Lower leg skin (tissue), 4 donors: ENCODE results near the gene TESK1. TPM values are rescaled to one million over a fixed set of nuclear protein-coding genes. Genes with fewer than 3 reads are reported as not detected.
"Not testable (repeated sequence)": the region's sequence is repeated elsewhere in the genome, so short reads cannot be mapped to it uniquely, and the experiment has no call there.

Experiments
- DNase-seq, 2 donors: peaks; one replicate each; pipeline ENCODE4 v3.0.0-alpha.2; 2019; ENCODE audit warnings: low spot score in 2 of 2
- H3K4me3 ChIP-seq: fragments of 200-600 bp; sonication (generic); 2 replicates; pipeline ENCODE4 v1.5.1; 2017; ENCODE audit warnings: mild to moderate bottlenecking, low read depth; ENCODE audit not compliant: poor library complexity, severe bottlenecking
- POLR2A ChIP-seq, 2 donors: fragments of 450-650 bp; IDR thresholded peaks; one replicate each; pipeline ENCODE4 v1.6.1; 2016 to 2017; ENCODE audit warnings: antibody characterized with exemption in 2 of 2, mild to moderate bottlenecking in 1 of 2, moderate library complexity in 1 of 2
- WGBS, 2 donors: methylation state at CpG; one replicate each; pipeline ENCODE4 v1.1.5; 2018; 5-methylcytosine and 5-hydroxymethylcytosine counted together
- intact Hi-C: fragments of 100-400 bp; cut with DNase I; formaldehyde crosslinking; loops from one replicate; pipeline ENCODE4 v1.15.0; 2023; ENCODE audit warnings: low total_unique reads
- total RNA-seq, 4 donors: library from RNA; depleted of rRNA; stranded (reverse); fragments of >200 nt; gene quantifications; one replicate each; pipeline ENCODE4 v1.1.0, GENCODE V29; 2016
- TF ChIP-seq, protein P1 (sequence below), 3 donors: fragments of 450-650 bp; IDR thresholded peaks; one replicate each; pipeline ENCODE4 v1.5.1; 2016; ENCODE audit warnings: antibody characterized with exemption in 3 of 3, mild to moderate bottlenecking in 3 of 3, moderate library complexity in 2 of 3

Gene TESK1
- total RNA-seq, 4 donors from 2014 or later, result 20.8 to 43.5 (median 33.0) TPM

DNA sequence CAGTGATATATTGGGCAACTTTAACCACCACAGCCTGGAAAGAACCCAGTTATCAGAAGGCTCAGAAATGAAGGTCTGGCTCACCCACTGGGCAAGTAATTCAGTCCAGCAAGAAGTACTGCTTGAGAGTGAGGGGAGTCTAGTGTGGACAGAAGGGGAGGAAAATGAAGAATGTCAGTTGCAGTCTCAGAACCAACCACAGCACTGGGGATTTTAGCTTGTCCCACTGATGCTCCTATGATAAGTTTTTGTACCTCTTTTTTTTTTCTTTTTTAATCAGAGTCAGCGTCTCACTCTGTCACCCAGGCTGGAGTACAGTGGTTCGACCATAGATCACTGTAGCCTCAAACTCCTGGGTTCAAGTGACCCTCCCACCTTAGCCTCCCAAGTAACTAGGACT lies 22.5 kb downstream of the TESK1 start:
- no peak overlapping the region for H3K4me3 ChIP-seq
- intact Hi-C loops, result no loop called here
- TF ChIP-seq, protein P1, sequence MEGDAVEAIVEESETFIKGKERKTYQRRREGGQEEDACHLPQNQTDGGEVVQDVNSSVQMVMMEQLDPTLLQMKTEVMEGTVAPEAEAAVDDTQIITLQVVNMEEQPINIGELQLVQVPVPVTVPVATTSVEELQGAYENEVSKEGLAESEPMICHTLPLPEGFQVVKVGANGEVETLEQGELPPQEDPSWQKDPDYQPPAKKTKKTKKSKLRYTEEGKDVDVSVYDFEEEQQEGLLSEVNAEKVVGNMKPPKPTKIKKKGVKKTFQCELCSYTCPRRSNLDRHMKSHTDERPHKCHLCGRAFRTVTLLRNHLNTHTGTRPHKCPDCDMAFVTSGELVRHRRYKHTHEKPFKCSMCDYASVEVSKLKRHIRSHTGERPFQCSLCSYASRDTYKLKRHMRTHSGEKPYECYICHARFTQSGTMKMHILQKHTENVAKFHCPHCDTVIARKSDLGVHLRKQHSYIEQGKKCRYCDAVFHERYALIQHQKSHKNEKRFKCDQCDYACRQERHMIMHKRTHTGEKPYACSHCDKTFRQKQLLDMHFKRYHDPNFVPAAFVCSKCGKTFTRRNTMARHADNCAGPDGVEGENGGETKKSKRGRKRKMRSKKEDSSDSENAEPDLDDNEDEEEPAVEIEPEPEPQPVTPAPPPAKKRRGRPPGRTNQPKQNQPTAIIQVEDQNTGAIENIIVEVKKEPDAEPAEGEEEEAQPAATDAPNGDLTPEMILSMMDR (IDR thresholded peaks at IDR 0.05), result no peak
- no peak for TF ChIP-seq POLR2A (IDR thresholded peaks at IDR 0.05)
- DNase-seq, result no peak
- WGBS, 2 donors, result 77 to 90% methylated on average over 2 of the region's 2 CpGs

DNA sequence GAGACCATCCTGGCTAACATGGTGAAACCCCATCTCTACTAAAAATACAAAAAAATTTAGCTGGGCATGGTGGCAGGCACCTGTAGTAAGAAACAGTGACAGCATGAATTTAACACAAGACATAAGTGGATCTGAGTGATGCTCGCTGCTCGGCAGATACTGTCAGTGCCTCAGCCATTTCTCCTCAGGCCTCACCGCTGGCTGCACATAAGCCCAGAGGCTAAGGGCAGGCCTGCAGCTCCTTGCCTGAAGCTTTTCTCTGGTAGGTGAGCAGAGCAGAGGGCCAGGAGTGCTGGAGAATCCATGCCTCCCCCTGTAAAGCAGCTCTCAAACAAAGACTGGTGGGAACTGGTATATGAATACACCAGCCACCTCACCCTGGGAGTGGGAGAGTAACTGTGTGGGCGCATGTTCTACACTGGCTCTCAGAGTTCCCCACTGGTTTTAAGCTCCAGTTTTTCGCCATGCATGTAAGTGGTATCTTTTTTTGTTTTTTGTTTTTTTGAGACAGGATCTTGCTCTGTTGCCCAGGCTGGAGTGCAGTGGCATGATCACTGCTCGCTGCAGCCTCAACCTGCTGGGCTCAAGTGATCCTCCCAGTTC lies 23.4 kb downstream of the TESK1 start:
- peak in 1 of 2 donors; percentile 68 for DNase-seq
- intact Hi-C loops, result no loop called here
- no peak for TF ChIP-seq POLR2A (IDR thresholded peaks at IDR 0.05)
- TF ChIP-seq, protein P1 (IDR thresholded peaks at IDR 0.05), result no peak
- H3K4me3 ChIP-seq, result no peak overlapping the region
- 91 to 97% methylated on average over 6 of the region's 6 CpGs for WGBS, 2 donors

DNA sequence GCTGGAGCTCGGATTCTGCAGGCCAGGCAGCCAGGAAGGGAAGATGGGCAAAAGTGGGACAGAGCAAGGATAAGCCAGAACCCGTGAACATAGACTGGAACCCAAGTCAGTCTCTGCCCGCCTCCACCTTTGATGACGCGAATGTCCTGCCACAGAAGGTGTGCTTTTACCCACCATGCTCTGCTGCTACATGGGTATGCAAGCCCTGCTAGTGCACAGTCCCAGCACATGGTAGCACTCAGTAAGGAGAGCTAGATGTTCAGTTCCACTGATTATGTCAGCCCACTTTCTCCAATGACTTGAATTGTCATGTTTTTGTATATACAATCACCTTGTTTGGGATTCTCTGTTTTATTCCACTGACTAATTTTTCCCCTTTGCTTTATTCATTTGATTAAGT lies 24.5 kb downstream of the TESK1 start:
- WGBS, 2 donors, result 90 to 91% methylated on average over 5 of the region's 5 CpGs
- peak in 1 of 2 donors; percentile 34 for DNase-seq
- intact Hi-C loops, result no loop called here
- no peak overlapping the region for H3K4me3 ChIP-seq
- TF ChIP-seq, protein P1 (IDR thresholded peaks at IDR 0.05), result no peak
- TF ChIP-seq POLR2A (IDR thresholded peaks at IDR 0.05), result no peak

DNA sequence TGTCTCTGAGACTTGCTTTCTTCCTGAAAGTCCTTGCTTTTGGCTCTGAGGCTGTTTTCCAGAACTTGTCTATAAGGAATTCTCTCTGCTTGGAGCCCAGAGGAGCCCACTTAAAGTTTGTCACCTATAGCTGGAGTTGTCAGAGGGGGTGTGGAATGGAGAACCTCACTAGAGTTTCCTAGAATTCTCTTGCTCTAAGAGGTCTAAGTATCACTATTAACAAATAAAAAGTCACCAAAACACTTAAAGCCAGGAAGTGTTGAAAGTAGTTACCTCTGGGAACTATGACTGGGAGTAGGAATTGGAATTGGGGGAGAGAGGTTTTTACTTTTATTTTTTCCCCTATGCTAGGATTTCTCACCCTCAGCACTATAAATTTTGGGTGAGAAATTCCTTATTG lies 30.7 kb downstream of the TESK1 start:
- H3K4me3 ChIP-seq, result no peak overlapping the region
- DNase-seq, result no peak
- intact Hi-C loops, result no loop called here
- TF ChIP-seq POLR2A (IDR thresholded peaks at IDR 0.05), result no peak
- TF ChIP-seq, protein P1 (IDR thresholded peaks at IDR 0.05), result no peak

DNA sequence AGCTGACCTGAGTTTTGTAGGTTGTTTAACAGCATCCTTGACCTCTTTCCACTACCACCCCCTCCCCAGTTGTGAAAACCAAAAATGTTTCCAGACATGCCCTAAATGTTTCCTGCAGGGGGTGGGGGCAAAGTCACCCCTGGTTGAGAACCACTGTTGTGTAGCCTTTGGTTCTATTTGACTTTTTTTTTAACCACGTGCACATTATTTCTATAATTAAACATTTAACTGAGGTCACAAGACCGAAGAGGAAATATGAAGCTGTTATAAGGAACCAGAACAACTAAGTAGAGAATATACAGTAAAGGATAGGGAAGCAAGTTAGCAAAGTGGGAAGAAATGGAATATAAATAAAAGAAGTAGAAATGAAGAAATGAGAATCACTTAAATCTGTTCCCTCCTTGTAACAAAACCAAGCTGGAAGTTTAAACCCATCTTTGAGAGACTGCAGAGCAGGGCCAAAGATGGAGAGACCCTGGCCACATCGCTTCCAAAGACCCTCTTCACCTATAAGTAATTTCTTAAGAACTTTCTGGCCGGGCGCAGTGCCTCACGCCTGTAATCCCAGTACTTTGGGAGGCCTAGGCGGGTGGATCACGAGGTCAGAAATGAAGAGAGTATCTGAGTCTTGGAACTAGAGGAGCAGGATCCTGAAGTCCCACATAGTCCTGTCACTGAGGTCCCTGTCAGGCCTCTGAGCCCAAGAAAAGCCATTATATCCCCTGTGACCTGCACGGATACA lies 31.2 kb downstream of the TESK1 start:
- H3K4me3 ChIP-seq, result no peak overlapping the region
- WGBS, 2 donors, result 68 to 82% methylated on average over 9 of the region's 9 CpGs
- peak in 1 of 2 donors; percentile 71 for DNase-seq
- intact Hi-C loops, result no loop called here
- TF ChIP-seq POLR2A (IDR thresholded peaks at IDR 0.05), result no peak
- TF ChIP-seq, protein P1 (IDR thresholded peaks at IDR 0.05), result no peak

DNA sequence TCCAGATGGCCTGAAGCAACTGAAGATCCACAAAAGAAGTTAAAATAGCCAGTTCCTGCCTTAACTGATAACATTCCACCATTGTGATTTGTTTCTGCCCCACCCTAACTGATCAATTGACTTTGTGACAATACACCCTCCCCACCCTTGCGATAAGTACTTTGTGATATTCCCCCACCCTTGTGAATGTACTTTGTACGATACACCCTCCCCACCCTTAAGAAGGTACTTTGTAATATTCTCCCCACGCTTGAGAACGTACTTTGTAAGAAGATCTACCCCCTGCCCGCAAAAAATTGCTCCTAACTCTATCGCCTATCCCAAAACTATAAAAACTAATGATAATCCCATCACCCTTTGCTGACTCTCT lies 31.8 kb downstream of the TESK1 start:
- intact Hi-C loops, DNase-seq, H3K4me3 ChIP-seq: not testable (repeated sequence)
- 80 to 97% methylated on average over 6 of the region's 6 CpGs for WGBS, 2 donors

DNA sequence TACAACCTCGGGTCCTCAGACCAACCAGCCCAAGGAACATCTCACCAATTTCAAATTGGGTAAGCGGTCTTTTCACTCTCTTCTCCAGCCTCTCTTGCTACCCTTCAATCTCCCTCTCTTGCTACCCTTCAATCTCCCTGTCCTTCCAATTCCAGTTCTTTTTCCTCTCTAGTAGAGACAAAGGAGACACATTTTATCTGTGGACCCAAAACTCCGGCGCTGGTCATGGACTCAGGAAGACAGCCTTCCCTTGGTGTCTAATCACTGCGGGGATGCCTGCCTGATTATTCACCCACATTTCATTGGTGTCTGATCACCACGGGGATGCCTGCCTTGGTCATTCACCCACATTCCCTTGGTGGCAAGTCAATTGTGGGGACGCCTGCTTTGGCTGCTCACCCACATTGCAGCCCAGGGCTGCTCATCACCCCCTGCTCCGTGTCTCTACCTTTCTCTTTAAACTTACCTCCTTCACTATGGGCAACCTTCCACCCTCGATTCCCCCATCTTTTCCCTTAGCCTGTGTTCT lies 32.4 kb downstream of the TESK1 start:
- WGBS, 2 donors, result 91 to 97% methylated on average over 9 of the region's 9 CpGs
- DNase-seq, result peak in 1 of 2 donors; percentile 70
- intact Hi-C loops, result not testable (repeated sequence)

DNA sequence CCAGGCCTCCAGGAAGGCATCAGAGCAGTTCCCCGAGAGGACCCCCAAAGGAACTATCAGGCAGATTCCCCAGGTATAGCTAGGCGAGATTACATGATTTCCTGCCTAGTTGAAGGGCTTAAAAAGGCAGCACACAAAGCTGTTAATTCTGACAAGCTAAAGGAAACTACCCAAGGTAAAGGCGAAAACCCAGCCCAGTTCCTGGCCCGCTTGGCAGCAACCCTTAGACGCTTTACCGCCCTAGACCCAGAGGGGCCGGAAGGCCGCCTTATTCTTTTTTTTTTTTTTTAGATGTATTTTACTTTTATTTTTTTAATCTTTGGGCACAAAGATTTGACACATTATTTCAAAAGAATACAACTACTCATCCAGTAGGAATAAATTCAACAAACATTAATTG lies 33.7 kb downstream of the TESK1 start:
- H3K4me3 ChIP-seq, intact Hi-C loops: not testable (repeated sequence)
- 75 to 81% methylated on average over 7 to 8 of the region's 8 CpGs for WGBS, 2 donors
- peak in 1 of 2 donors; percentile 39 for DNase-seq

More for the DNA sequence above, 32.4 kb downstream of the TESK1 start:
- H3K4me3 ChIP-seq, result not testable (repeated sequence)

DNA sequence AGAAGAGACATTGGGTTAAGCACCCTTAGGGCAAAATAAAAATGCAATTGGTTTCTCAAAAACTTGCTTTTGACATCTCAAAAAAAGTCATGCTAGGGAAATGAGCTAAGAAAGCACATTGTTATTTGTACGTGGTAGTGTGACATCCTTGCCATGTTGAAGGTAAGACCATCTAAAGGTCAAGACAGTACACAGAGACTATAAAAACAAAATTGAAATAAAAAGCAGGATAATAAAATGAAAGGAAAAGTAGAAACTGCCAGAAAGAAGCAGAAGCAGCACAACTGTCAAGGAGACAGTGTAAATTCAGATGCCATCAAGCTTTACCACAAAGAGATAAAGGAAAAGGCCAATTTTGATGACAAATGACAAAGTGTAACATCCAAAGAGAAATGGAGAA lies 34.2 kb downstream of the TESK1 start:
- H3K4me3 ChIP-seq, DNase-seq, intact Hi-C loops: not testable (repeated sequence)
- 45 to 66% methylated on average over 1 of the region's 1 CpG for WGBS, 2 donors
